GM19452 (cell line): Measurements from ENCODE around the gene DIRAS1.
A peak's percentile ranks its signal among the peaks of the same experiment; 100 is the strongest.

ENCODE experiments used
- ATAC-seq: cut with Tn5 transposase; IDR thresholded peaks from one replicate; pipeline ENCODE4 v1.9.1; 2021; ENCODE audit not compliant: unreplicated experiment

DIRAS1 gene

DNA sequence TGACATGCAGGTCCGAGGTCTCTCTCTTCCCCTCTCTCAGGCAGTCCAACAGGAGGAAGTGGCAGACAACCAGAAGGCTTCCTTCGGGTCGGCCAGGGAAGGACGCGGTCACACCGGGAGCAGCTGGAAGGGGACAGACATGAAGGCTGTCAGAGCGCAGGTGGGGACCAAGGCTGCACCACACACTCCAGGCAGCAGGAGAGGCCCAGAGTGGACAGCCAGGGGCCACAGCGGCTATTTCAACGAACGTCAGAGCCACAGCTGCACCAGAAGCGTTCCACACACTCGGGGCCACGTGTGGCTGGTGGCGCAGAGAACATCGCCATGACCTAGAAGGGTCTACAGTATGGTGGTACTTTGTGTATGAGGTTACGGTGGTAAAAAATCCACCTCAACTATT, 34.6 kb upstream of the DIRAS1 start:
- ATAC-seq = no peak

DNA sequence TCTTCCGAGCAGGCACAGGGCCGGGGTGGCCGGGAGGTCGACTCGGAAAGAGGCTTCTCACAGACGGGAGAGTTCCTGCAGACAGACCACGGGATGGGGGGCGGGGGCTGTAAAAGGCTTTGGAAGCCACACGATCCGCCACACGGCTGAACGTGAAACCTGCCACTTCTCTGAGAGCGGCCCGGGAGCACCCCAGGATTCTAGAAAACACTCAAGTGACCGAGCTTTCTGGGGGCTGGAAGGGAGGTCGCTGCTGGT, 34.2 kb upstream of the DIRAS1 start:
- ATAC-seq = no peak

DNA sequence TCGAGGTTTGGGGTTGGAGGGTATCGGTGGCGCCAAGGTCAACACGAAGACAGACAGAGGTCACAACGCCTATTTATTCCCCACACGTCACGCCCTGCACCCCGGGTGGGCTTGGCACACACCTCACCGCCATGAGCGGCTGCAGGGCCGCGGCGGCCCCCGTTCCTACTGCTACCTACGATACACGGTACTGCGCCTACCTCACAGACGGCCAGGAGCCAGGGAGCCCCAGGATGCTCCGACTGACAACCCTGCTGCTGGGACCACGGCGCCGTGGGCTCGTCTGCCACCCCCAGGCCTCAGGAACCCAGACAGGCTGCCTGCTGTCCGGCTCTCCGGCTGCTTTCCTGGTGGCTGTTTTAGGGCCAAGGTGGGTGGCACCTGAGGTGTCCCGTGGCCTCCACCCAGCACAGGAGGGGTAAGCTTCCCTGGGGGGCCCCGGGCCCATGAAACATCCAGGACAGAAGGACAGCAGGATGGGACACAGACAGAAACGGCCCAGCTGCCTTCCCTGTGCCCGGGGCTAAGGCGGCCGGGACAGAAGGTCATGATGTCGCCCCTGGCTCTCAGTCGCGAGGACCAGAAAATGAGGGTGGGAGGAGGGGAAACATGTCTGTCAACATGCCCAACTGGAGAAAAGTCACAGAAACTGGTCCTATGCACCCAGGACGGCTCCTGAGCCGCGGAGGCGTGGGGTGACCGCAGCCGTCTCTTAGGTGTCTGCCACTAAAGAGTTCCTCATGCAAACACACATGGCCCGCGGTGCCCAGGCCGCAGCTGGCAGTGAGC, 33.7 kb upstream of the DIRAS1 start:
- no peak for ATAC-seq

DNA sequence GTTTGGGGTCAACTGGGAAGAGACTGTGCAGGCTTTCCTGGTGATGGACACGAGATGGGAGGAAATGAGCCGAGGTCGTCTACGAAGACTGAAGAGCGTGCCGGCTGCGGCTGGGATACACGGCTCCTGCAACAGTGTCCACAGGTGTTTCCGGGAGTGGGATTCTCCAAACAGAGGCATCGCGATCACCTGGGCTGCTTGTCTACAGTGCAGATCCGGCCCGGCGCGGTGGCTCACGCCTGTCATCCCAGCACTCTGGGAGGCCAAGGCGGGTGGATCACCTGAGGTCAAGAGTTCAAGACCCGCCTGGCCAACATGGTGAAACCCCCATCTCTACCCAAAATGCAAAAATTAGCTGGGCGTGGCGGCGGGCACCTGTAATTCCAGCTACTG, 30.3 kb upstream of the DIRAS1 start:
- ATAC-seq = no peak

DNA sequence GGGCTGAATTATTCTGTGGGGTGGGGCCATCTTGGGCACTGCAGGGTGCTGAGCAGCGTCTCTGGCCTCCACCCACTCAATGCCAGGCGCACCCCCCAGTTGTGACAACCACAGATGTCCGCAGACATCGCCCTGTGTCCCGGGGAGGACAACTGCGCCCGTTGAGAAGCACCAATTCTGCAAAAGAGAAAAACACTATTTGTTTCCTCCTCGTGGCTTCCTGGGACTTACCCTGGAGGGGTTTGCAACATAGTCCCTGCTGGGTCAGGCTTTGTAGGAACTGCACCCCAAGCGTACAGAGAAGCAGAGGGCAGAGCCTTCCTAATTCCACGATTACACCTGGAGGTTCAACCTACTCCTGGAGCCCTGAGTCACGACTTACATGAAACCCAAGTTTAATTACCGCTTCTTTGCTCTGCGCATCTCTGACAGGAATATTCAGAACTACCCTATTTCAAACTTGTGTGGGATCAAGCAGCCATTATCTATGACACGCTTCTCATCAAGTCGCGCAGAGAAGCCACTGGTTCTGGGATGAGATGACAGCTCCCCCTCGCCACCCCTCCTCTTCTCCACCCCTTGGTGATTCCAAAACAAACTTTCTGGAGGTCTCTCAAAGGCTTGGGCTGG, 29.8 kb upstream of the DIRAS1 start:
- ATAC-seq = no peak

DNA sequence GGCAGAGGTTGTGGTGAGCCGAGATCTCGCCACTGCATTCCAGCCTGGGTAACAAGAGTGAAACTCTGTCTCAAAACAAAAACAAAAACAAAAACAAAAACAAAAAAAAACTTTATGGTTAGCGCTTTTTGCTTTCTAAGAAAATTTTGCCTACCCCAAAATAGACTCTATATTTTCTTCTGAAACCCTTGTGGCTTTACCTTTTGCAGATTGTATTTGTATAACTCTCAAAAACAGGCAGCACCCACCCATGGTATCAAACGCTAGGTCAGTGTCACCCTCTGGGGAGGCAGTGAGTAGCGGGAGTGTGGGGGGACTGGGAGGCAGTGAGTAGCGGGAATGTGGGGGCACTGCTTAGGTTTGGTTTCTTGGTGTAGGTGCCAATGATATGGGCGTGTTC, 26.2 kb upstream of the DIRAS1 start:
- no peak for ATAC-seq

DNA sequence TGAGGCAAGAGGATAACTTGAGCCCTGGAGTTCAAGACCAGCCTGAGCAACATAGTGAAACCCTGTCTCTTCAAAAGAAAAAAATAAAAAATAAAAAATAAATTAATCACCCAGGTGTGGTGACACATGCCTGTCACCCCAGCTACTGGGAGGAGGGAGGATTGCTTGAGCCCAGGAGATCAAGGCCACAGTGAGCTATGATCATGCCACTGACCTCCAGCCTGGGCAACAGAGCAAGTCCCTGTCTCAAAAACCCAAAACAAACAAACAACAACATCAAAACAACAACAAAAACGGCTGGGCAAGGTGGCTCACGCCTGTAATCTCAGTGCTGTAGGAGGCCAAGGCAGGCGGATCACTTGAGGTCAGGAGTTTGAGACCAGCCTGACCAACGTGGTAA, 22.9 kb upstream of the DIRAS1 start:
- ATAC-seq = no peak

DNA sequence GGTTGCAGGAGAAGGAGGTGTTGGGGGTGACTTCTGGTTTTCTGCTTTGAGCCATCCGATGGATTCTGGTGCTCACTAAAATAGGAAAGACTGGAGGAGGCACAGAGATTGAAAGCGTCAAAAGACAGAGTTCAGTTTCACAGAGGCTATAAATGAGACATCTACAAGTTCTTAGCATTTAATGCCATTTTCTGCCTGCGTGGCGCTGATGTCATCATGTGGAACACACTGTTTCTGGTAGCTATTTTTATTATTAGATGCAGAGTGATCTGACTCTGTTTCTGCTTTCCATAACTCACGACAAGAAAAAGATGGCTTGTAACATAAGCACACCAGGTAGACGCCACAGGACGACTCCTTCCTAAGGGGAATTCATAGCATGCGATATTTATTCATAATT, 21.9 kb upstream of the DIRAS1 start:
- ATAC-seq = no peak

DNA sequence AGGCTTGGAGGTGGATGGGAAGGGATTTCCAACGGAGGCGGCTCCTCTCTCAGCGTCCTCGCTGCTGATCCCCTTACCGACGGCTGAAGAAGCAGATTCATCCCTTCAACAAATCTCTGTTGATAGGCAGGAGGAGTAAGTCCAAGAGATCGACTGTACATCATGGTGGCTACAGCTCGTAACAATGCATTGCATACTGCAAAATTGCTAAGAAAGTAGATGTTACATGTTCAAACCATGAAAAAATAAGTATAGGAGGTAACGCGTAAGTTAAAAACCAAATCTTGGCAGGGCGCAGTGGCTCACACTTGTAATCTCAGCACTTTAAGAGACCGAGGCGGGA, 19.1 kb upstream of the DIRAS1 start:
- no peak for ATAC-seq

DNA sequence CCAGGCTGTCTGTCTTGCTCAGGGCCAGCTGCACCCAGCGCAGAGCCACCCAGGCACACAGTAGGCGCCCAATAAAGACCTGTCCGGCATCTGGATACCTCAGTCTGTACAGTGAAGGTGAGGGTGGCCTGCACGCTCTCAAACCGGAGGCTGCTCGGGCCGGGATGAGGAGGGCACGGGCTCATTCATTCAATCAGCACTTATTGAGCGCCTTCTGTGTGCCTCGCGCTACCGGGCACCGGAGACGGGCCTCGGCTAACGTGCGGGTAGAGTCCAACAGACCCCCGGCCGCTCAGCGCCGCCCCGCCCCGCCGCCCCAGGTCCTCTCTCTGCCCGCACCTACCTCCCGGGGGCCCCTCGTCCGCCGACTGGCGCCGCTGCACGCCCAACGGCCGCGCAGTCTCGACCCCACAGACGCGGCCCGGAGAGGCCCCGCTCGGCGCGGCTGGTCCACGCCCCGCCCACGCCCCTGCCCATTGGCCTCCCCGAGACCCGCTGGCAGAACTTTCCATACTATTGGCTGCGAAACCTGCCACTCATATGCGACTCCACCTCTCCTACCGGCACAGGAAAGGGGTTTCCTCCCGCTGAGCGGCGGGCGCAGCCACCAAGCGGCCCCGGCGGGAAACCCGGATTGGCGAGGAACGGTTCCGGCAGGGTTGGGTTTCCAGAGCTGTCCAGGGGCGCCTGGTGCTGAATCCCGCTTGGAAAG, 18.6 kb upstream of the DIRAS1 start, which contains the start of gene SLC39A3:
Gene SLC39A3 (minus strand): TSS at position 416 of the 712 bp plus-strand sequence. CDS start 2,760 bp downstream, outside the sequence.
- peak; percentile 92 for ATAC-seq

DNA sequence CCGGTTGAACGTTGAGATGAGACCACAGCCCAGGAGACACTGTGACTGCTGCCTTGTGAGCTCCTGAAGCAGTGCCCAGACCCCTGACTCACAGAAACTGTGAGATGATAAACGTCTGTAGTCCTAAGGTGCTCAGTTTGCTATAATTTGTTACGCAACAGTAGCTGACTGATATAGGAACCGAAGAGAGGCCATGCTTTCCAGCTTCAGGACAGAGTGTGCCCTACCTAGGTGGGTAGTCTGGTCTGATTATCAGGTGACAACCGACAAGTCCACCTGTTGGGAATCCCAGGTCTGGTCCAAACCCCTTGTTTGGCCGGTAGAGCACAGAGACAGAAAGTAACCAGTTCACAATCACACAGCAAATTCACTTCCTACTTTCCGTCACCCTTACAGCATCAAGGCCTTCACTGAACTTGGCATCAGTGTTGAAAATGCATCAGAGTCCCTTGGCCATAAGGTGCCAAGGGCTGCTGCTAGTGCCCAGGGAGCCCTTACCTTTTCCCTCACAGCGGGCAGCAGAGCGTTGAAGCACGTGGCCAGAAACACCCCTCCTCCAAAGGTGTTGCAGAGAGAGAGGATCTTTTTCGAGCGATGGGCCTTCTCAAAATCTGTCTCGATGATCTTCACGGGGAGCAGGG, 15.5 kb upstream of the DIRAS1 start:
- no peak for ATAC-seq

DNA sequence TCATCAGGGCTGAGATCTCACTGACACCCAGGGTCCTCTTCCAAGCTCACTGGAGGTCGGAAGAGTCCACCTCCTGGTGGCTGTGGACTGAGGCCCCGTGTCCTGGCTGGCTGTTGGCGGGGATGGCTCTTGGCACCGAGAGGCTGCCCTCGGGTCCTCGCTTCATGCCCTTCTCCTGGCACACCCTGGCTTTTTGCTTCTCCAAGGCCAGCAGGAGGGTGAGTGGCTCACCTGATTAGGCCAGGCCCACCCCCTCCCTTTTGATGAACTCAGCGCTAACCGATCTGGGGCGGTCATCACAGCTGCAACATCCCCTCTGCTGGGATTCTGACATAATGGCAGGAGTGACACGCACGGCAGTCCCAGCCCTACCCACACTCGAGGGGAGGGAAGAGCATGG, 14.2 kb upstream of the DIRAS1 start:
- ATAC-seq = no peak

DNA sequence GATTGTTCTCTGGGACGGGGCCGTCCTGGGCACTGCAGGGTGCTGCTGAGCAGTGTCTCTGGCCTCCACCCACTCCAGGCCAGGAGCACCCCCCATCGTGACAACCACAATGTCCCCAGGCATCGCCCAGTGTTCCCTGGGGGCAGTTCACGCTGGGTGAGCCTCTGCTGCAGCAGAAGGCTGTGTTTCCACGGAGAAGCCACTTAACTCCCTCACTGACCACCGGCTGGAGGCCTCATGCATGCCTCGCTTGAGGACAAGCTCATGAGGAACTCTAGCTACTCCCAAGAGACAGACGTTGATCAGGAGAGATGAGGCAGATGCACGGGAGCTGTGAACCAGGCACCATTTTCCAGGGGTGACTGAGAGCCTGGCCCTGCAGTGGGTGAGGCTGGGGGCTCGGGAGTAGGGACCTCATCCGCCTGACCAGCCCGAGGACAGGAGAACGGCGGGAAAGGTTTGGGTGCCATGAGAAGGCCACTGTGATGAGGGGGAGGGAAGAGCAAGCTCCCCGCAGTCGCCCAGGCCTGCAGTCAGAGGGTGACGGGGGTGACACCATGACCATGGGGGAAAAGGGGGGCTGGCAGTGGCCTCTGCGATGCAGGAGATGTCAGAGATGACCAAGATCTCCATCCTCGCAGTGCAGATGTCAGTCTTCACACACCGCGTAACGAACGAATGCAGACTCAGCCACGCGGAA, 13.6 kb upstream of the DIRAS1 start:
- ATAC-seq = no peak

DNA sequence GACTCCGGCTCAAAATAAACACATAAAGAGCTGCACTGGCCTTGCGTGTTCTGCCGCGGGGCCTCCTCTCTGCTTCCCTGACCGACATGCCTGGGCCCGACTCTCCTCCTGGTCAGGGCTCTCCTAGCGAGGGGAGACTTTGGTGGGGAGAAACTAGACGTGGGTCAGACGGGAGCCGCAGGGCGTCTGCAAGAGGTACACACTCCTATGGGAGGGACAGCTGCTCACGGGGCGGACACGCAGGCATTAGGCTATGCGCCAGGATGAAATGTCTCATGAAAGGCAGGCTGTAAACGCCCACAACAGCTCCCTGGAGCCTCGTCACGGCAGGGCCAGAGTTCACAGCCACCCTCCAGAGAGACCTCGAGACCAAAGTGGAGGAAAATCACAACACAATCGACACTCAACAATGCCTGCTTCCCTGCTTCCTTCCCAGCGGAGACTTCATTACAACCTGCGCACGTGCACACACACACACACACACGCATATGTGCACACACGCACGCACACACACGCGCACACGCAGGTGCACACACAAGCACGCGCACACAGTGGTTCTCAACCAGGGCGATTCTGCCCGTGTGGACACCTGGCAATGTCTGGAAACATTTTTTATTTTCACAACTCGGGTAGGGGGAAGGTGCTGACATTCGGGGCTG, 12.9 kb upstream of the DIRAS1 start:
- ATAC-seq = no peak

DNA sequence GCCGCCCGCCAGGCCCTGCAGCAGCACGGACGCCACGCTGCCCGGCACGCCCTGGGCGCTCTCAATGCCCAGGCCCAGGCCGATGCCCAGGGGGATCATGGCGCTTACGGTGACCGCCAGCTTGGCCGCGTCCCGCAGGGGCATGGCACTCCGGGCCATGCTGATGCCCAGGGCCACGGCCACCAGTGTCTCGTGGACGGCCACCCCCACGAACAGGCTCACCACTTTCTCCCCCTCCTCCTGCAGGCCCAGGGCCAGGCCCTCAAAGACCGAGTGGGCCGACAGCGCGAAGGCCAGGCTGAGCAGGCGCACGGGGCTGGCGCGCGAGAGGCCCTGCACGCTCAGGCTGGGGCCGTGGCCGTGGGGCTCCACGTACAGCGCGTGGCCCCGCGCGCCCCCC, 11.7 kb upstream of the DIRAS1 start:
- no peak for ATAC-seq

DNA sequence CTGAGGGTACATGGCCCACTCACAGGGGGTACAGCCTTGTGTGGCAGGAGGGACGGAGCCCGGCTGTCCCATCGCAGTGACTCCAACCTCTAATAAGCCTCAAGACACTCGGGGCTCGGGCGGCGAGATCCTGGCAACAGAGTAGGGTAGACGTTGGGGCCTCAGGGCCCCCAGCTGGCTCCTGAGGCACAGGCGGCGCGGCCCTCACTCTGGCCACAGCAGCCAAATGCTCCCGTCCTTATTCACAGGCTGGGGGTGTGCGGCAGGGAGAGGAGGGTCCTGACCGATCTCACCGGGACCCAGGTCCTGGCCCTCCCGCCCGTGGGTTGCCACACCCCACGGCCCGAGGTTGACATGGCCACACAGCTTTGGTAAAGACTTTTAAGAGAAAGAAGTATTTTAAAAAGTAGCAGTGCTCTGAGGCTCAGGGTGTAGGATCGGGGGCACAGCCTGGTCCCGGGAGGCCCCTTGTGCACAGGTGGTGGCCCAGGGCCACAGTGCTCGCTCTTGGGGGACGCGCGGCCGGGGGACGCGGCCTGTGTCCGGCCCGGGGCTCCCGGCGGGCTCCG, 11.1 kb upstream of the DIRAS1 start:
- no peak for ATAC-seq

DNA sequence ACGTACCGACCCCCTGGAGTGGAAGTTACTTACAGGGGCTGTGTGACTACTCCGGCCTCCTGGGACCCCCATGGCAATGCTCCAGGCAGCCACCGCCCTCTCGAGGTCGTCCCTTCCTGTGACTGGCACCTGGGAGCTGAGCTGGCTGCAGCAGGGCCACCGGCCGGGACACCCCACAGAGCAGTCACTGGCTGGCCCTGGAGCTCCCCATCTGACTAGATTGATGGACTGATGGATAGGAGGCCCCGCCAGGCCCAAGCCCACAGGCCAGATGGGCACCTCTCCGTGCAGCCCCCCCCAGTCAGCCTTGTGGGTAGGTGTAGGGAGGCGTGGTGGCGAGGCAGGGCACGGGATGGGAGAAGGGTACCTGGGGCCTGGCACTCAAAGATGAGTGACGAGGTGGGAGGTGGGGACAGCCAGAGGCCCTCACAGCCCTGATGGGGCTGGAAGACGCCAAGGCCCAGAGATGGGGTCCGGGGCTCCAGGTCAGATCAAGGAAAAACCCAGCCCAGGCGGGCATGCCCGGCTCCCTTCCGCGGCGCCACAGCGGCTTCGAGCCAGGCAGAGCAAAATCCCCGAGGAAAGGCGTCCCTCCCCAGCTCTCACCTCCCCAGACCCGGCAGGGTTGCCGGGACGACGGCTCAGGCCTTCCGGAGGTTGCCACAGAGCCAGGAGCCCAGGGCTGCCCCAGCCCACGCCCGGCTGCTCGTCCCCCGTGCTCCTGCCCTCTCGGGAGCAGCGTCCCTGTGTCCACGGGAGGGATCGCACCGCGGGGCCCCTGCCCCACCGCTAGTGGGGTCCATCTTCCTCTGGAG, 10.2 kb upstream of the DIRAS1 start:
- ATAC-seq = no peak

DNA sequence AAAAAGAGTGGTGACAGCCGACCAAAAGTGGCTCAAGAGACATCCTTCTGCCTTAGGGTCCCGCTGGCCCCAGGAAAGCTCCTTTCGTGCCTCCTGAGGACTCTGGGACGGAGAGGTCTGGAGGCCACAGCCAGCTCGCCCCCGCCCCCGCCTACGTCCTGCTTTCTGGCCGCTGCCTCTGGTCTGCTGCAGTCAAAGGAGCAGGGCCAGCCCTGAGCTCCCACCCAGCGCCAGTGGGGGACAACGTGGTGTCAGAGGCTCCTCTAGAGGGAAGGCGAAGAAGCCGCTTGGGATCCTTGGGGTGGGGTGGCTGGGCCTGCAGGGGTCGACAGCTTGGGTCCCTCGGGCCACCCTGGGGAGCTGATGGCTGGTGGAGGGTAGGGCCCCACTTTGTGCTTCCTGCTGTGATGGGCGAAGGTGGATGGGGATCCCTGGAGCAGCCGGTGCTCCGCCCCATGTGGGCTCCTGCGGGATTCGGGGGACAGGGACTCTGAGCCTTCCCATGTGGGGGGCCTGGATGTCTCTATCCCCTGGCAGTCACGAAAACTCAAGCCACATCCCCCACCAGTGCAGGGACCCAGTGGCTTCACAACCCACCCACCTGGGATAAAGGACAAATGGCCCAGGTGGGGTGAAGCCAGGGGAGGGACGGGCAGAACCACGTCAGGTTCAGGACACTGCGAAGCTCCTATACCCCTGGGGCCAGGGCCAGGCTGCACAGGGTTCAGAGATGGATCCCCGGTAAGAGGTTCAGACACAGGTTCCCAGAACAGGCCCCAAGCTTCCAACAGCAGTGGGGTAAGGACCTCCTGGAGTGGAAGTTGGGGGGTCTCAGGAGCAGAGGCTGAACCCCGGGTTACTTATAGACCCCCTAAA, 9.0 kb upstream of the DIRAS1 start:
- no peak for ATAC-seq
